Measurements from ENCODE around the gene LRRC25. TPM values are rescaled to one million over a fixed set of nuclear protein-coding genes. Genes with fewer than 3 reads are reported as not detected.

The LRRC25 gene
- total and polyA plus RNA-seq, 10 donors, result 14.6 to 164 (median 87.3) TPM

GRCh38 chr19:18417250-18418028 is 20.0 kb upstream of the LRRC25 start:
- peak; percentile 93 for DNase-seq
- intact Hi-C loops (cut with DNase I; ENCODE audit: low total_unique reads), result no loop called here

DNA sequence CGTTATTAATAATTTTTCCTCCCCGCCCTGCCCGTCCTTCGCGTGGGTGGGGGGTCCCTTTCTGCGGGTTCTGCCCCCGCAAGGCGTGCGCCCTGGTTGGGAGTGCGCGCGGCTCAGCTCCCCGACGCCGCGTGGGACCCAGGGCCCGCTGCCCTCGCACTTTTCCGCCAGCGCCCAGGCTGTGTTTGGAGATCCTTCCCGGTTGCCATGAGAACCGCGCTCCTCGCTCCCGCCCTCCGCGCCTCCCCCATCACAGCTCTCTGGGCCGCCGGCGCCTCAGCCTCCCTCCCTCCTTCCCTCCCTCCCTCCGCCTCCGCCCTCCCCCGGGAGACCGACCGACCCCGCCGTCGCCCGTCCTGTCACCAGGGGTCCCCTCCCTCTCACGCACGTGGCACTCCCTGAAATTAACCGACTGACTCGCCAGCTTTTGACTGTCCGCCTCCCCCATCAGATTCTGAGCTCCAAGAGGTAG is 19.4 kb upstream of the LRRC25 start:
- peak; percentile 92 for DNase-seq
- WGBS, 5 donors, result 1 to 2% (median 1%) methylated on average over 40 to 44 of the region's 44 CpGs
- peak overlapping the region in 7 of 8 donors; percentile 3 to 88 (median 39) for H3K4me3 ChIP-seq
- TF ChIP-seq, protein P1, sequence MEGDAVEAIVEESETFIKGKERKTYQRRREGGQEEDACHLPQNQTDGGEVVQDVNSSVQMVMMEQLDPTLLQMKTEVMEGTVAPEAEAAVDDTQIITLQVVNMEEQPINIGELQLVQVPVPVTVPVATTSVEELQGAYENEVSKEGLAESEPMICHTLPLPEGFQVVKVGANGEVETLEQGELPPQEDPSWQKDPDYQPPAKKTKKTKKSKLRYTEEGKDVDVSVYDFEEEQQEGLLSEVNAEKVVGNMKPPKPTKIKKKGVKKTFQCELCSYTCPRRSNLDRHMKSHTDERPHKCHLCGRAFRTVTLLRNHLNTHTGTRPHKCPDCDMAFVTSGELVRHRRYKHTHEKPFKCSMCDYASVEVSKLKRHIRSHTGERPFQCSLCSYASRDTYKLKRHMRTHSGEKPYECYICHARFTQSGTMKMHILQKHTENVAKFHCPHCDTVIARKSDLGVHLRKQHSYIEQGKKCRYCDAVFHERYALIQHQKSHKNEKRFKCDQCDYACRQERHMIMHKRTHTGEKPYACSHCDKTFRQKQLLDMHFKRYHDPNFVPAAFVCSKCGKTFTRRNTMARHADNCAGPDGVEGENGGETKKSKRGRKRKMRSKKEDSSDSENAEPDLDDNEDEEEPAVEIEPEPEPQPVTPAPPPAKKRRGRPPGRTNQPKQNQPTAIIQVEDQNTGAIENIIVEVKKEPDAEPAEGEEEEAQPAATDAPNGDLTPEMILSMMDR (IDR thresholded peaks at IDR 0.05 in 8 of 11, conservative IDR thresholded peaks at IDR 0.05 in 3 of 11), result no peak
- TF ChIP-seq POLR2A (IDR thresholded peaks at IDR 0.05) (no peak), POLR2AphosphoS5 (IDR thresholded peaks at IDR 0.05) (peak; percentile 31 to 77 (median 76))
- H3K9me3 ChIP-seq, result no peaks in the 10 kb centered on the region
- peaks cover 0 to 74% (median 11%) of the 10 kb centered on the region in 7 donors for H3K27me3 ChIP-seq (replicated peaks in 1 of 7)
- H3K4me1 ChIP-seq, result peaks cover 62 to 81% (median 72%) of the 10 kb centered on the region in 6 donors
- intact Hi-C loops (cut with DNase I; ENCODE audit: low total_unique reads), result no loop called here
- no peaks in the 10 kb centered on the region for H3K36me3 ChIP-seq
- peak overlapping the region; percentile 64 to 94 (median 90) for H3K27ac ChIP-seq

More at GRCh38 chr19:18417250-18418028, 20.0 kb upstream of the LRRC25 start:
- Histone ChIP-seq H3K27ac (peak overlapping the region; percentile 64 to 94 (median 90)), H3K36me3 (no peaks in the 10 kb centered on the region), H3K27me3 (replicated peaks in 1 of 7) (peaks cover 0 to 68% (median 11%) of the 10 kb centered on the region in 7 donors), H3K9me3 (no peaks in the 10 kb centered on the region), H3K4me3 (peak overlapping the region in 7 of 8 donors; percentile 33 to 88 (median 39)), H3K4me1 (peaks cover 68 to 88% (median 78%) of the 10 kb centered on the region in 6 donors)
- 0 to 2% (median 1%) methylated on average over 17 to 52 of the region's 53 CpGs for WGBS, 5 donors
- TF ChIP-seq, protein P1 (IDR thresholded peaks at IDR 0.05 in 8 of 11, conservative IDR thresholded peaks at IDR 0.05 in 3 of 11), result no peak
- TF ChIP-seq POLR2AphosphoS5 (IDR thresholded peaks at IDR 0.05), result peak; percentile 54 to 85 (median 75)

GRCh38 chr19:18415178-18415867 is 17.9 kb upstream of the LRRC25 start:
- TF ChIP-seq, protein P1 (IDR thresholded peaks at IDR 0.05 in 8 of 11, conservative IDR thresholded peaks at IDR 0.05 in 3 of 11), result no peak
- TF ChIP-seq POLR2A (IDR thresholded peaks at IDR 0.05), result peak in 1 of 3 donors; percentile 23
- TF ChIP-seq POLR2AphosphoS5 (IDR thresholded peaks at IDR 0.05), result peak; percentile 38 to 89 (median 88)
- Histone ChIP-seq H3K9me3 (no peaks in the 10 kb centered on the region), H3K4me1 (peaks cover 47 to 75% (median 64%) of the 10 kb centered on the region in 6 donors), H3K4me3 (peak overlapping the region in 4 of 8 donors; percentile 16 to 57 (median 22)), H3K36me3 (no peaks in the 10 kb centered on the region), H3K27ac (peak overlapping the region; percentile 69 to 94 (median 90)), H3K27me3 (replicated peaks in 1 of 7) (peaks cover 0 to 83% (median 11%) of the 10 kb centered on the region in 7 donors)
- DNase-seq, result peak; percentile 85
- 4 to 10% (median 5%) methylated on average over 22 to 25 of the region's 25 CpGs for WGBS, 5 donors
- intact Hi-C loops (cut with DNase I; ENCODE audit: low total_unique reads), result no loop called here

Measured in spleen (tissue), 11 donors.